ENCODE data around the gene EVC.
"Not testable (repeated sequence)": the region's sequence is repeated elsewhere in the genome, so short reads cannot be mapped to it uniquely, and the experiment has no call there.

The EVC gene

GRCh38 chr4:5814421-5814820 is 103.4 kb downstream of the EVC start:
- DNase-seq (ENCODE audit: low read depth): no peak

- DNase-seq (ENCODE audit: low read depth): no peak
Observed at GRCh38 chr4:5815641-5816040, 104.6 kb downstream of the EVC start.

GRCh38 chr4:5816101-5816500 is 105.1 kb downstream of the EVC start:
- DNase-seq (ENCODE audit: low read depth): no peak

DNA sequence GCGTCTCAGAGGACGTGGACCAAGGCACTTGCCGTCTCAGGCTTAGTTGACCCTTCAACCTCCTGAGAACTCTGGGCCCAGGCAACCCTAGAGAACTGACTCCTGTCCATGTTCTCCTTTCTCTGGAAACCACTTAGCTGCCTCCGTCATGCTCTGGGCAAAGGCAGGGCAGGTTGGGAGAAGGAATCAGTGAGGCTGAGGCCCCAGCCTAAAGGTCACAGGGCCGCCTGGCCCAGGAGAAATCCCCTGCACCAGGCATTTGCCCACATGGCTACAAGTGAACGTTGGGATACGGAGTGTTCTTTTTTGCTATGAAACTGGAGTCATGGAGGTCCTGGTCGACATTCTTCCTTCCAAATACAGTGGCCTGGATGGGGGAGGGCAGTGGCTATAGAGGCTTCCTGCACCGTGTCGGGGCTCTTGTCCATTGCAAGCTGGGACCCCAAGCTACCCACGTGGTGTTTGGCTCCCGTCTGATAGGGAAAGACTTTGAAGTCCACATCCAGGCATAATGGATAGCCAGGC is 105.9 kb downstream of the EVC start:
- no peak for DNase-seq (ENCODE audit: low read depth)

GRCh38 chr4:5821665-5822358 is 110.8 kb downstream of the EVC start:
- DNase-seq (ENCODE audit: low read depth): no peak

DNA sequence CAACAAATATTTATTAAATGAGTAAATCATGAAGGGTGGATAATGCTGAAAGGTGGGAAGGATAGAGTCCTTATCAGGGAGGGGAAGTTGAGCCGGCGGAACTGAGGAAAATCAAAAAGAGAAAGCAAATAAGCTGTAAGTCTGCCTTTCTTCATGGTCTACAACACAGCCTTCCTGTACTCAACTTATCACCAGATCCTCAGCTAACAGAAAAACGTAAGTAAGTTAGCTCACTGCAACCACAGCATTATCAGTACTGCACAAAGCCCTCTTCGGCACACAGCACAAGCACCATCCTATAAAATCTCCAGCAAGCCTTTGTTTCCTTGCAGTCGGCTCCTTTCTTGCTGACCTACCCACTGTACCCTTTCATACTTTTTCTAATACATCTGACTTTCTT is 111.6 kb downstream of the EVC start:
- DNase-seq (ENCODE audit: low read depth): no peak

GRCh38 chr4:5823542-5824211 is 112.7 kb downstream of the EVC start:
- DNase-seq (ENCODE audit: low read depth): no peak

- DNase-seq (ENCODE audit: low read depth): no peak
Observed at GRCh38 chr4:5824227-5824626, 113.2 kb downstream of the EVC start.

DNA sequence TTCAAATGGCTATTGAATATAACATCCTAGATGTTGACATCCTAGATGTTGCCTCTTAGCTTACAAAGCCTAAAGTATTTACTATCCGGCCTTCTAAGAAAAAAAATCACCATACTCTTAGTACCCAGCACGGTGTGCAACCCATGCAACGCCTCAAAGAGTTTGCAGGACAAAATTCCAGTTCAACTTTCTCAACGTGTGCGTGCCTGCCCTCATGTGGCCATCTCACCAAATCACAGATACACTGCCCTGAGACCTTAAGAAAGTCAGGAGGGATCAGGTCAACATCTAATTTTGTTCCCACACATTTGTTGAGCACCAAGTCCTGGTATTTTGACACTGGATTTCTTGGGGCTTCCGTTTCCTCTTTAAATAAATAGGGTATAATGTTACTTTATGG is 113.6 kb downstream of the EVC start:
- DNase-seq (ENCODE audit: low read depth): no peak

DNA sequence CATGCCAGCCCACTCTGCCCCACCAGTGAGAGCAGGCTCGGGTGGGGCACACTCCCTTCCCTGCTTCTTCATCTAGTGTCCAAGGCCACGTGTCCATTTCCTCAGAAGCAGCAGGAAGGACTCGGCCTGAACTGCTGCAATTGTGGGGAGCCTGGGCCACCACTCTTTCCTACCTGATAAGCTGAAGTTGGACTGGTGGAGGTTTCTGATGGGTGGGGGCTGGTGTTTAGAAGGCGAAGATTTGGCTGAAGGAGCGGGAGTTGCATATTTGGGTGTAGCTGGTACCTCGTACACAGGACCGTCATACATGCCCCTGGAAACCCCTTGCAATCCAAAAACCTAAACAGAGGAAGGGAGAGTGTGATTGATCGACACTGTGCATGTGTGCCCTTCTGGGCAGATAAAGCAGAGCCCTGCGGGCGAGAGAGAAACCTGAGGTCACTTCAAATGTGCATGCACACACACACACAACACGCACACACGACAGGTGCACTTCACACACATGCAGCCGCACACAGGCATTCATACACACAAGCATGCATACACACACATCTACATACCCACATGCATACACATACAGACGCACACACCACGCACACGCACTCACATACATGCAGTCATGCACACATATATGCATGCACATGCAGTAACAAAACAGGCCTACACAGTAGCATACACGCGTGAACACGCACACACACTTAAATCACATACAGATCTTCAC is 114.5 kb downstream of the EVC start:
- no peak for DNase-seq (ENCODE audit: low read depth)

DNA sequence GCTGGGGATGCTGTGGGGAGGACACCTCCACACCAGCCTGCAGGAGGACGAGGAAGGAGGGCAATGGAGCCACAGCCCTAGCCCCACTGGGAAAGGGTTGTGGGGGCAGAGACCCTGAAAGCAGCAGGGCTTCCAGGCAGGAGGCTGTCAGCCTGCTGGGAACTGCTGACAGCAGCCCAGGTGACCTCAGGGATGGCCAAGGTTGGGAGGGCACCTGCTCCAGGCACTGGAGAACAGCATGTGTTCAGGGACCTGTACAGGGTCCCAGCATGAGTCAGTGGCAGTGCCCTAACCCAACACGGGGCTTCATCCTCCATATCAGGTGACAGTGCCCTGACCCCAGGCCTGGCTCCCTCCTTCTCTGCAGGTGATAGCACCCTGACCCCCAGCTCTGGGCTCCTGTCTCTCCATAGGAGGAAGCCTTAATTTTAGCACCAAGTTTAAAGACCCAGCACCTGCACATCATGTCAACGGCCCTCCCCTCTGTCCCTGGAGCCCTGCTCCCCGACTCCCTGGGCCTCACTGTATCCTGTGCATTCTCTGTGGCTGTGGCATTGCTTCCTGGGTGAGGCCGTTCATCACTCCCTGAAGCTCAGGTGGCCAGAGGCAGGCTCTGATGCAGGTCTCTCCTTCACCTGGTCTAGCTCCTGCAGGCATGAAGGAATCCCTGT is 115.6 kb downstream of the EVC start:
- DNase-seq (ENCODE audit: low read depth): no peak

DNA sequence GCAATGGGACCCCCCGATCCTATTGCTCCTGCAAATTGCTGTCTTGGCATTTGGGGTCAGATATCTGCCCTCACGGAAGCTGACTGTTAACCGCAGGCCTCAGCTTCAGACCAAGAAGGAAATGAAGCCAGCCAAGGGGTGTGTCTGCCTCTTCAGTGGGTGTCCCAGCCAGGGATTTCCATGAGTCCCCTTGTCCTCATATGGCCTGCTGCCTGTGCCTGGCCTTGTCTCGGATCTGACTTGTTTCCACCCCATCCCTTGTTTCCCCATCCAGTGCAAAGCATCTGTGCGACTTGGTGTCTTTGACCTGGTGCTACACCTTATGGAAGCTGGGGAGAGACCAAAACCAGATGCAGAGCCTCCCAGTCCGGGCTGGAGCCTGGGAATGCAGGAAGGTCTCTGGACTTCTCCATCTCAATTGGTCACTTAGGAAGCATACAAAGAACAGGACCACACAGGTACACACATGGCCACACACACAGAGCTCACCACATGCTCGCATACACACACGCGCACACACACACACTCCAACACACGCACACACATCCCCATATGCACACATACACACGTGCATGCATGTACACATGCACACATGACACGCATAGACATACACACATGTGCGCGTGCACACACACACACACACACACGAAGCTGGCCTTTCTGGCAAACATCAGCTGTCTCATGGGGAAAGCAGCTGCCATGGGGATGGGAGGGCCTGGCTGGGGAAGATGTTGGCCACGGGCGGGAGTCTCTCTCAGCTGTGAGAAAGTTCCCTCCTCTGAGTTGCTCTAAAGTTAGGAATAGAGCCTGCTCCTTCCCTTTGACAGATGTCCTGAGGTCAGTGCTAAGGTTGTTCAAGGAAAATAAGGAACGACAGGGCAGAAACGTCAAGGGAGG is 116.4 kb downstream of the EVC start:
- no peak for DNase-seq (ENCODE audit: low read depth)

DNA sequence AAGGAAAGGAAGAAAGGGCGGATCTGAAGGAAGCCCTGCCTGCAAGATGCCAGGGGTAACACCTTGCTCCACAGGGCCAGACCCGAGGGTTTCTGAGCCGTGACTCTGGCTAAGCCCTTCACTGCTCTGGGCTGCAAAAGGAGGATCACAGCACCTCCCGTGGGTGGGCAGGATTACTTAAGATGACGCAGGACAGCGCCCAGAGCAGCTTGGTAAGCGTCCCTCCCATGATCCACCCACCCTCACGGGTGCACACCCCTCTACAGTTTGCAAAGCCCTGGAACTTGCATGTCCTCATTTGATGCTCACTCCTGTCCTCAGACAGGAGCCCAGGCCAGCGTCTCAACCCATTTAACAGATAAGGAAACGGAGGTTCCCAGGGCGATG is 117.0 kb downstream of the EVC start:
- no peak for DNase-seq (ENCODE audit: low read depth)

- no peak for DNase-seq (ENCODE audit: low read depth)
Observed at GRCh38 chr4:5836943-5837342, 125.9 kb downstream of the EVC start.

GRCh38 chr4:5837483-5837882 is 126.5 kb downstream of the EVC start:
- not testable (repeated sequence) for DNase-seq (ENCODE audit: low read depth)

DNA sequence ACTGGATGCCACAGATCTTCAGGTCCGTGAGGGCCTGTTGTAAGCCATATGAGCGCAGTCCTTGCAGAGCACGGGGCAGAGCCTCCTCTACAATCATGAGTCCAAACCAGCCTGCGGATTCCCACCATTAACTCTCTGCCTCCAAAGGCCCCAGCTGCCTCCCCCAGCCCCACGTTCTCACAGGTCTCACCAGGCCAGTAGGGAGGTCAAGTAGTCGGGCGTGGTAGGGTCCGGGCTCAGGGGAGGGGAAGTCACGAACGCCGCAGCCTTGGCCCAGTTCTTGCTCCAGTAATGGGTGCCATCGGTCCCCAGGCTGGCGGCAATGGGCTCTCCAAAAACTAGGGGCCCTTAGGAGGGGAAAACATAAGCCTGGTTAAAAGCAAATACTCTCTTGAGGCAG is 128.3 kb downstream of the EVC start:
- DNase-seq (ENCODE audit: low read depth): no peak

DNA sequence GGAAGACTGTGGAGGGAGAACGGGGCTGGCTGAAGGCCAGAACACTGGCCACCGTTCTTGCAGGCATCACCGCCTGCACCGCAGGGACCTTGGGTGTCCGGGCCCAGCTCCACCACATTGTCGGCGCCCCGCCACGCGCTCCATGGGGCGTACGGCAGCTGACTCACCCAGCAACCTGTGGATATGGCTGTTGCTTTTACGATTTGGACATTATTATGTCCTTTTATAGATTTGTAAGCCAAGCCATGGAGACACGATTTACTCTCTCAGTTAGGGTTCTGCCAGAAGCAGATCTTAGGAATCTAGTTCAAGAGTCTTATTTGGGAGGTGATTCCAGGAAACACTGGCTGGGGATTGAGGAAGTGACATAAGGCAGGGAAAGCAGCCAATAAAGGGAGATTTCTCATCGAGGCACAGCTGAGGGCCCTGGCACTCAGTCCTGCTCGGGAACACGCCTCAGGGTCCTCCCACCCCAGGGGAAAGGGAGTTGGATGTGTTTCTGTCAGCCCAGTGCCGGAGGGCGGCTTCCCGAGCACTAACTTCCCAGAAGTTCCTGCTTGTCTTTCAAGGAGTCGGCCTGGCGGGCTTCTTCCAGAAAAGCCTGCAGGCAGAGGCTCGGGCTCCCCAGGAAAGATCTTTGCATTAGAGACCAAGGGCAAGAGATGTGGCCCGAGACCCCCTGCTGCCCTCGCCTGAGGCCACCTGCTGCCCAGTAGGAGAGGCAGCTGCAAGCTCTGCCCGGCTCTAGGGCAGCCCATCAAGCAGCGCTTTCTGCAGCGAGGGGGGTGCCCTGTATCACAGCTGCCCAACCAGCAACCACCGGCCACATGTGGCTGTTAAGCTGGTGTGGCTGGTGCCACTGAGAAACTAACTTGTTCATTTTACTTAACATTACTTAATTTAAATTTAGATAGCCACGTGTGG is 129.0 kb downstream of the EVC start:
- DNase-seq (ENCODE audit: low read depth): no peak

- DNase-seq (ENCODE audit: low read depth): no peak
Observed at GRCh38 chr4:5842456-5842855, 131.5 kb downstream of the EVC start.

- DNase-seq (ENCODE audit: low read depth): no peak
Observed at GRCh38 chr4:5843573-5844530, 132.9 kb downstream of the EVC start.

Measured in stimulated activated CD8-positive, alpha-beta memory T cell treated with anti-CD3 and anti-CD28 coated beads, Interleukin-4, amount 100 ng/mL, for 24 hours (primary cell).